IPS-NIHi11 (cell line): Measurements from ENCODE around the gene ARL8B.
"Not testable (repeated sequence)": the region's sequence is repeated elsewhere in the genome, so short reads cannot be mapped to it uniquely, and the experiment has no call there.

Experiments
- DNase-seq: peaks from one replicate; pipeline ENCODE4 v3.0.0; 2012; ENCODE audit warnings: mixed read lengths, low spot score

The ARL8B gene

GRCh38 chr3:5145120-5145519 is 23.0 kb downstream of the ARL8B start:
- DNase-seq = no peak

- not testable (repeated sequence) for DNase-seq
Measured at GRCh38 chr3:5147152-5147551, 25.1 kb downstream of the ARL8B start.

- no peak for DNase-seq
Measured at GRCh38 chr3:5149306-5149880, 27.3 kb downstream of the ARL8B start.

GRCh38 chr3:5151586-5151985 is 29.5 kb downstream of the ARL8B start:
- no peak for DNase-seq

- DNase-seq = no peak
Measured at GRCh38 chr3:5153074-5153473, 31.0 kb downstream of the ARL8B start.

GRCh38 chr3:5155241-5155640 is 33.1 kb downstream of the ARL8B start:
- DNase-seq = no peak

GRCh38 chr3:5160321-5160720 is 38.2 kb downstream of the ARL8B start:
- DNase-seq = no peak

- DNase-seq = no peak
Measured at GRCh38 chr3:5160940-5161858, 39.1 kb downstream of the ARL8B start.

- DNase-seq = no peak
Measured at GRCh38 chr3:5162102-5162501, 40.0 kb downstream of the ARL8B start.

GRCh38 chr3:5165698-5166097 is 43.6 kb downstream of the ARL8B start:
- DNase-seq = no peak

GRCh38 chr3:5166846-5167245 is 44.8 kb downstream of the ARL8B start:
- no peak for DNase-seq

GRCh38 chr3:5168110-5168509 is 46.0 kb downstream of the ARL8B start:
- no peak for DNase-seq

- no peak for DNase-seq
Measured at GRCh38 chr3:5169807-5170206, 47.7 kb downstream of the ARL8B start.

- DNase-seq = no peak
Measured at GRCh38 chr3:5170975-5171374, 48.9 kb downstream of the ARL8B start.

- DNase-seq = no peak
Measured at GRCh38 chr3:5172018-5172417, 49.9 kb downstream of the ARL8B start.

GRCh38 chr3:5179036-5179435 is 56.9 kb downstream of the ARL8B start:
- not testable (repeated sequence) for DNase-seq

- no peak for DNase-seq
Measured at GRCh38 chr3:5181469-5182141, 59.5 kb downstream of the ARL8B start.

GRCh38 chr3:5183714-5184113 is 61.6 kb downstream of the ARL8B start:
- DNase-seq = not testable (repeated sequence)

GRCh38 chr3:5184499-5184898 is 62.4 kb downstream of the ARL8B start:
- DNase-seq = no peak

GRCh38 chr3:5185093-5185673 is 63.1 kb downstream of the ARL8B start:
- no peak for DNase-seq

GRCh38 chr3:5186089-5186857 is 64.2 kb downstream of the ARL8B start:
- no peak for DNase-seq

GRCh38 chr3:5186858-5187155 is 64.7 kb downstream of the ARL8B start:
- DNase-seq = no peak
